Kidney epithelial cell (primary cell): Measurements from ENCODE around the gene DNAI2. TPM values are rescaled to one million over a fixed set of nuclear protein-coding genes. Genes with fewer than 3 reads are reported as not detected.

Experiments used
- DNase-seq: peaks from one replicate; pipeline ENCODE4 v3.0.0-alpha.2; 2010; ENCODE audit warnings: low read depth
- H3K27me3 ChIP-seq: 2 replicates; pipeline ENCODE4 v1.6.0; 2011; ENCODE audit warnings: low read length; ENCODE audit not compliant: control insufficient read depth, insufficient read depth
- H3K36me3 ChIP-seq: 2 replicates; pipeline ENCODE4 v1.5.1; 2011; ENCODE audit warnings: low read length; ENCODE audit not compliant: control insufficient read depth, insufficient read depth
- H3K4me3 ChIP-seq: 2 replicates; pipeline ENCODE4 v1.5.1; 2011; ENCODE audit warnings: low read depth, mild to moderate bottlenecking, control low read depth, low read length
- total RNA-seq: library from RNA; depleted of rRNA; stranded (reverse); fragments of >200 nt; gene quantifications from 2 replicates; pipeline ENCODE4 v1.2.3, GENCODE V29; 2015
- TF ChIP-seq, protein P1 (sequence below): IDR thresholded peaks from 2 replicates; pipeline ENCODE4 v1.5.1; 2011; ENCODE audit warnings: mild to moderate bottlenecking, moderate library complexity, low read length, control low read depth, inconsistent platforms; ENCODE audit not compliant: insufficient read depth, poor library complexity, severe bottlenecking

Gene DNAI2
- total RNA-seq, 1 donor from 2014 or later = not detected

DNA sequence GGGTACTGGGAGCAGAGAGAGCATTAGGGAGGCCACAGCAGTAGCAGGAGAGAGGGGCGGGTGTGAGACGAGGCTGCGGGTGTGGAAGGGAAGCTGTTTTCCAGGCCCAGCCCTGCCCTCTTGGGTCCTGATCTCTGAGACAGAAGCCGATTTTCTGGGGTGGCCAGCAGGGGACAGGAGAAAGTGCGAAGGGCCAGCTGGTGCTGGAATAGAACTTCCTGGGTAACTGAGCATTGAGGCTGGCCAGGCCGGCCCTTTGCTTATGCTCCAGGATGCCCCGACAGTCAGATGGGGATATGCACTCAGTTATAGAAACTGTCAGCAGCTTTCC lies 86.8 kb downstream of the DNAI2 start:
- Histone ChIP-seq H3K36me3 (no peaks in the 10 kb centered on the region), H3K4me3 (no peak overlapping the region), H3K27me3 (peaks cover 67% of the 10 kb centered on the region)
- TF ChIP-seq, protein P1, sequence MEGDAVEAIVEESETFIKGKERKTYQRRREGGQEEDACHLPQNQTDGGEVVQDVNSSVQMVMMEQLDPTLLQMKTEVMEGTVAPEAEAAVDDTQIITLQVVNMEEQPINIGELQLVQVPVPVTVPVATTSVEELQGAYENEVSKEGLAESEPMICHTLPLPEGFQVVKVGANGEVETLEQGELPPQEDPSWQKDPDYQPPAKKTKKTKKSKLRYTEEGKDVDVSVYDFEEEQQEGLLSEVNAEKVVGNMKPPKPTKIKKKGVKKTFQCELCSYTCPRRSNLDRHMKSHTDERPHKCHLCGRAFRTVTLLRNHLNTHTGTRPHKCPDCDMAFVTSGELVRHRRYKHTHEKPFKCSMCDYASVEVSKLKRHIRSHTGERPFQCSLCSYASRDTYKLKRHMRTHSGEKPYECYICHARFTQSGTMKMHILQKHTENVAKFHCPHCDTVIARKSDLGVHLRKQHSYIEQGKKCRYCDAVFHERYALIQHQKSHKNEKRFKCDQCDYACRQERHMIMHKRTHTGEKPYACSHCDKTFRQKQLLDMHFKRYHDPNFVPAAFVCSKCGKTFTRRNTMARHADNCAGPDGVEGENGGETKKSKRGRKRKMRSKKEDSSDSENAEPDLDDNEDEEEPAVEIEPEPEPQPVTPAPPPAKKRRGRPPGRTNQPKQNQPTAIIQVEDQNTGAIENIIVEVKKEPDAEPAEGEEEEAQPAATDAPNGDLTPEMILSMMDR = no peak
- no peak for DNase-seq

DNA sequence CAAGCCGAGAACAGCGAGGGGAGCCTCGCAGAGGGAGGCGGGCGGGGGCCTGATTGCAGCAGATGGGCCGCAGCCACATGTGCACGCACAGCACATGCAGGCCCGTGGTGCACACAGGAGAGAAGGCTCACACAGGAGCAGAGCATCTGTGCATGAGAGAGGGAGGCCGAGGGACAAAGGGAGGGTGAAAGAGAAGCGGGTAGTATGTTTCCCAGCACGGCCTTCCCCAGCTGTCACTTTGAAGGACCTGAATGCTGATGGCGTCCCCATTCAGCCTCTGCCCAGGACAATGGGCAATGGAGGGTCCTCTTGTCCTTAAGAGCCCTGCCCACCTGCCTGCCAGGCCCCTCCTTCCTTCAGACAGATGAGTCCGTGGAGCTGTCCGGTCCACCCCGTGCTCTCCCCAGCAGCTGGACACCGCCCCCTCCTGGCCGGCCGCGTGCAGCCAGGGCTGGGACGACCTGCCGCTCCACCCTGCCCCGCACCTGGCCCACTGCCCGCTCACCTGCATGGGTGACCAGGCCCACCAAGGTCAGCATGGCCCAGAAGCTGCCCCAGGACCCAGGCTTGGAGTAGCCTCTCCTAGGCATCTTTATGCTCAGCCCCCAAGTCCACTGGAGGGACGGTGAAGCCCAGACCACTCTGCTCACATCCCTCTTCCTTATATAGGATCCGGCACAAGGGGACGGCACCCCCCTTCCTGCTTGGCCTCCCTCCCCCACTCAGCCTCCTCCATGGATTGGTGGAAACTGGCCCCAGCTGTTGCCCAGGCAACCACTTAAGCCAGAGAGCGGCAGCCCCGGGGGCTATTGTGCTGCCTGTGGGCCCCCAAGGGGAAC lies 87.4 kb downstream of the DNAI2 start, which contains the start of gene BTBD17:
BTBD17 (minus strand) TSS at position 639 of the 839 bp plus-strand sequence; CDS start at position 590, 49 bp downstream.
- Histone ChIP-seq H3K36me3 (no peaks in the 10 kb centered on the region), H3K4me3 (no peak within 1 kb of the TSS), H3K27me3 (peaks cover 61% of the 10 kb centered on the region)
- no peak for DNase-seq
- TF ChIP-seq, protein P1 = peak; percentile 69

DNA sequence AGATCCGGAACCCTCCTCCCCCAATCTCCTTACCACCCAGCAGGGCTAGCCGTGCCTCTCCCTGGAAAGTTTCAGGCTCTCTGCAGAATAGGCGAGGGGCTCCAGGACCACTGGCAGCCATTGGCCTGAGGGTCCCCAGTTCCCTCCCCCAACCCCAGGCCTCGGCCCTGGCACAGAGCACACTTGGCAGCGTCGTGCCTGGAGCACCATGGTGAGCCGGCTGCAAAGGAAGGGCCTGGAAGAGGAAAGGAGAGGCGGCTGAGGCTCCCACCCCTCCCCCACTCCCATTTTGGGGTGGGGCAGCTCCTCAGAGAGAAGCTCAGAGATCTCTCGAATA lies 88.0 kb downstream of the DNAI2 start:
- no peak overlapping the region for H3K4me3 ChIP-seq
- TF ChIP-seq, protein P1 = no peak
- H3K36me3 ChIP-seq = no peaks in the 10 kb centered on the region
- no peak for DNase-seq
- peaks cover 55% of the 10 kb centered on the region for H3K27me3 ChIP-seq

DNA sequence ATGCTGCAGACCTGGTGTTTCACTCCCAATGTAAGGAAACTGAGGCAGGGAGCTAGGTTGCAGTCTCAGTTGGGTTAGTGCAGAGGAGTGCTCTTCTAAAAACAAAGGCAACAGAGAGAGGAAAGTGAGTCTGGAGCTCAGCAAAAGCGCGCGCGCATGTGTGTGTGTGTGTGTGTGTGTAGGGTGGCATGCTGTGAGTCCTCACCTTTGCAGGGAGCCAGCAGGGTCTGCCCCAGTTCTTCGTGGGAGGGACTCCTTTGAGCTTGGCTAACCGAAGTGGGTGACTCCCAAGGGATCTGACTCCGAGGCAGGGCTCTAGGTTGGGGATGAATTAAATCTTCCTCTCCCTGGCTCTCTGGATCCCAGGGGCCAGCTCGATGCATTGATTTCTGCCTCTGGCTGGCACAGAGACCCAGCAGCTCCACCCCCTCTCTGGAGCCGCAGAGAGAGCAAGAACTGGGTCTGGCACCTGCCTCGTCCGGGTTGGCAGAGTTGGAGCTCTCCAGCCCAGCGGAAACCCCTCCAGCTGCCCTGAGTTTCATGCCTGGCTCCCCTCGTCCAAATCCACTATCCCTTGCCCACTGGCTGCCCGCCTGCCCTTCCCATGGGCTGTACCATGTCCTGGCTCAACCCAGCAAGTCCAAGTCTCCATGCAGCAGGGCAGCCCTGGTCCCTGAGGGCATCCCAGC lies 88.9 kb downstream of the DNAI2 start:
- Histone ChIP-seq H3K27me3 (peaks cover 46% of the 10 kb centered on the region), H3K36me3 (no peaks in the 10 kb centered on the region), H3K4me3 (no peak overlapping the region)
- TF ChIP-seq, protein P1 = no peak
- DNase-seq = no peak

Other genes with a start within 250 kb of the DNAI2 start
- 487 and 584 TPM in 2 replicates for gene RPL38, start 70.6 kb upstream of the DNAI2 start, total RNA-seq
- 1.1 and 1.8 TPM in 2 replicates for gene TTYH2, start 60.7 kb upstream of the DNAI2 start, total RNA-seq
- not detected in 2 replicates for gene KIF19, start 52.0 kb downstream of the DNAI2 start, total RNA-seq
- gene BTBD17, start 87.6 kb downstream of the DNAI2 start, total RNA-seq = not detected in 2 replicates
- not detected in 2 replicates for gene GPR142, start 93.3 kb downstream of the DNAI2 start, total RNA-seq
- gene GPRC5C, start 157.9 kb downstream of the DNAI2 start, total RNA-seq = 74.7 and 80.3 TPM in 2 replicates
- gene CD300A, start 192.4 kb downstream of the DNAI2 start, total RNA-seq = not detected in 2 replicates